ENCODE data around the gene EDNRA.

Gene EDNRA

GRCh38 chr4:147498031-147498660 is 17.2 kb downstream of the EDNRA start:
- DNase-seq: no peak

GRCh38 chr4:147508346-147508745 is 27.4 kb downstream of the EDNRA start:
- no peak for DNase-seq

- DNase-seq: no peak
Observed at GRCh38 chr4:147509386-147509785, 28.5 kb downstream of the EDNRA start.

GRCh38 chr4:147510962-147511668 is 30.2 kb downstream of the EDNRA start:
- DNase-seq: no peak

GRCh38 chr4:147513091-147513490 is 32.2 kb downstream of the EDNRA start:
- no peak for DNase-seq

GRCh38 chr4:147513952-147514351 is 33.1 kb downstream of the EDNRA start:
- no peak for DNase-seq

- no peak for DNase-seq
Observed at GRCh38 chr4:147515220-147515936, 34.5 kb downstream of the EDNRA start.

GRCh38 chr4:147516133-147516532 is 35.2 kb downstream of the EDNRA start:
- no peak for DNase-seq

GRCh38 chr4:147518086-147518485 is 37.2 kb downstream of the EDNRA start:
- DNase-seq: no peak

- peak; percentile 51 for DNase-seq
Observed at GRCh38 chr4:147518846-147519767, 38.2 kb downstream of the EDNRA start.

- DNase-seq: no peak
Observed at GRCh38 chr4:147524601-147525000, 43.7 kb downstream of the EDNRA start.

- DNase-seq: no peak
Observed at GRCh38 chr4:147525494-147526271, 44.8 kb downstream of the EDNRA start.

GRCh38 chr4:147526272-147526654 is 45.4 kb downstream of the EDNRA start:
- no peak for DNase-seq

- no peak for DNase-seq
Observed at GRCh38 chr4:147528054-147528453, 47.2 kb downstream of the EDNRA start.

GRCh38 chr4:147530134-147530533 is 49.2 kb downstream of the EDNRA start:
- no peak for DNase-seq

GRCh38 chr4:147530723-147531122 is 49.8 kb downstream of the EDNRA start:
- no peak for DNase-seq

- no peak for DNase-seq
Observed at GRCh38 chr4:147532896-147533295, 52.0 kb downstream of the EDNRA start.

- DNase-seq: no peak
Observed at GRCh38 chr4:147533331-147533730, 52.4 kb downstream of the EDNRA start.

- DNase-seq: no peak
Observed at GRCh38 chr4:147535124-147535523, 54.2 kb downstream of the EDNRA start.

- no peak for DNase-seq
Observed at GRCh38 chr4:147538711-147539110, 57.8 kb downstream of the EDNRA start.

- DNase-seq: no peak
Observed at GRCh38 chr4:147539959-147540358, 59.1 kb downstream of the EDNRA start.

All from suppressor macrophage treated with lipopolysaccharide for 4 hours (primary cell).